NCI-H2196 (cell line): Measurements from ENCODE around the gene ACADVL.

Experiments
- DNase-seq: peaks from one replicate; lab custom pipeline; 2025; ENCODE audit not compliant: unreplicated experiment; lab: John Stamatoyannopoulos, UW

Gene ACADVL

GRCh38 chr17:7191069-7191468 is 28.7 kb upstream of the ACADVL start:
- no peak for DNase-seq

DNA sequence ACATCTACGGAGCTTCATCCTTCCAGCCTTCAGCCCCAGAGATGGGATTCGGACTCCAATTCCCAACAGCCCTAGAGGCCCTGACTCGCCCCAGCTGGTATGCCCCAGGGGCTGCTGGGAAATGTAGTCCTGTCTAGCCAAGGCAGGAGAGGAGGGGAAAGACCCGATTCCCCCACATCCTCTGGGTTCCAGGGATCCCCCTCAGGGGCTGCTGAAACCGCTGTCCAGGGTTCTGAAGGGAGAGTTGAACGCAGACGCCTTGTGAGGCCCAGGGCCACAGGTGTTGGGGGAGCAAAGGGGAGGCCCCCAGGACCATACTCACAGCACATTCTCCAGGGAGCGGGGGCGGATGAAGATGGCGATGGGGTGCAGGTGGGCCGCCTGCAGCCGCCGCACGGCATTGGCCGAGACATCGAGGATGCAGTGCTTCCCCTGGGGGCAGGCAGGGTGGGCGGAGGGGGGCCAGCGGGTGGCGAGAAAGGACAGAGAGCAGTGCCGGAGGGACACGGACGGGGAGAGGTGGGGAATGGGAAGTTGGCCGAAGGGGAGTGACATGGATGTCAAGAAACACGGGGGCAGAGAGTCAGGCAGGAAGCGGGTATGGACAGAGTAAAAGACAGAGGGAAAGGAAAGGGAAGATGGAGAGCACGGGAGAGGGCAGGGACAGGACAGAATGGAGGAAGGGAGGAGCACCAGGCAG is 28.0 kb upstream of the ACADVL start:
- peak; percentile 1 for DNase-seq

GRCh38 chr17:7192271-7192937 is 27.3 kb upstream of the ACADVL start:
- DNase-seq, result no peak

DNA sequence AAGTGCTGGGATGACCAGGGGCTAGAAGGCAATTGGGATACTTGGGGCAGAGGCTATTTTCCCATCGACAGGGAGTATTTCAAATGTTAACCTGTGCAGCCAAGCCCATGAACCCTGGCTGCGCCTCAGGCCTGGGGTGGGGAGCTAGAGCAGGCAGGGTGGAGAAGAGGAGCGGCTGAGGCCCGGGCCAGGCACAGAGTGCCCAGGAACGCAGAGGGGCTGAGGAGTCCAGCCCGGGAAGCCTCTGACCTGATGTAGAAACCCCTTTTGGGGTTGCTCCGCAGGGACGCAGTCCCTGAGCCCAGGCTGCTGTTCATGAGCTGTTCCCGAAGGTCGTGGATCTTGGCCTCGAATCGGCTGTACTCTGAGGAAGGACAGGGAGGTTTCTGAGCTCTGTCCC is 23.8 kb upstream of the ACADVL start:
- DNase-seq, result no peak

GRCh38 chr17:7196651-7197401 is 22.9 kb upstream of the ACADVL start:
- no peak for DNase-seq

- no peak for DNase-seq
Observed at GRCh38 chr17:7203391-7203790, 16.3 kb upstream of the ACADVL start.

DNA sequence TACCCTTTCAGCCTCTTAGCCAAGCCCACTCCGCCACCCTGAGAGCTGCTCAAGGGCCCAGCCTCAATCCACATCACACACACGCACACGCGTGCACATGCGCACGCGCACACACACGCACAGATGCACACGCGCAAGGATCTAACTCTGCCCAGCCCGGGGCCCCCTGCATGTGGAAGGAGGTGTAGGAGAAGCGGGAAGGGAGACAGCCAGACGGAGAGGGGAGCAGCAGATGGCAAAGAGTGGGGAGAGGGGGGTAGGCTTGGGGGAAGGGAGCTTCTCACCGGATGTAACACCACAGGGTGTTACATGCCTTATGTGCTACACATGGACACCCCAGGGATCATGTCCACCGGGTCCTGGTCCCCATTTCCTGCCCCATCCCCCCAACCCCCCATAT is 15.4 kb upstream of the ACADVL start:
- no peak for DNase-seq

DNA sequence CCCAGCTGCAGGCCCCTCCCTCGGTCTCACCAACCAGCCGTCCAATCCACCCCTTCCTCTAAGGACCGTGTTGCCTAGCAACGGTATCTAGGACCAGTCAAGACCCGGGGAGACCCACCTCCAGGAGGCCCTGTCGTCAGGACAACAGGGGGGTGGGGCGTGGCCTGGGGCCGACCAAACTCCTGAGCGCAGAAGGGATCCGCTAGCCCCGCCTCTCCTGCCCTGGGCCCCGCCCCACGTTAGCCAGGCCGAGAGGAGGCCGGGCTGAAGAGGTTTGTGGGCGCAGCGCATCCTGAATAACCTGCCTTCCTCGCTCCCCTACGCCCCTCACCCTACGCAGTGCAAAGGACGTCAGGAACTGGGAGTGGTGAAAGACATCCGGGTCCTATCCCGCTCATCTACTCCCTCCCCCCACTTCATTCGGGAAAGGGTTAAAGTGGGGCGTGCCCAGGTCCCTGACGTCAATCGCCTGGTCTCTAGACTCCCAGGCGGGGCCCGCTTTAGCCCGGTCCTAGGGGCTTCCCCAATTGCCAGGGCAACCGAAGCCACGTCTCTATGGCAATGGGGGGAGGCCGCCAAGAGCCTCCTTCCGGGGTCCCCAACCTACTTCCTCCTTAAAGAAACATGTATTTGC is 14.8 kb upstream of the ACADVL start:
- peak; percentile 81 for DNase-seq

DNA sequence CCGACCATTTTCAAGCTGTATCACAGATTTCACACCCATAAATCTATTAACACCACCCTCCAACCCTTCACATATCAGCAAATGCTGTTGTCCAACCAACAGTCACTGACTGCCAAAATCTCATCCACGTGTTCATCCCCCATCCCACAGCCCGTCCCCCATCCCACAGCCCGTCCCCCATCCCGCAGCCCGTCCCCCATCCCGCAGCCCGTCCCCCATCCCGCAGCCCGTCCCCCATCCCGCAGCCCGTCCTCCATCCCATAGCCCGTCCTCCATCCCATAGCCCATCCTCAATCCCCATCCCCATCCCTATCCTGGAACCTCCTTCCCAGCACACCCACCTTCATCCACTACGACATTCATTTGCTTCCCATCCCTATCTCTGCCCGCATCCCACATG is 14.2 kb upstream of the ACADVL start:
- DNase-seq, result no peak

DNA sequence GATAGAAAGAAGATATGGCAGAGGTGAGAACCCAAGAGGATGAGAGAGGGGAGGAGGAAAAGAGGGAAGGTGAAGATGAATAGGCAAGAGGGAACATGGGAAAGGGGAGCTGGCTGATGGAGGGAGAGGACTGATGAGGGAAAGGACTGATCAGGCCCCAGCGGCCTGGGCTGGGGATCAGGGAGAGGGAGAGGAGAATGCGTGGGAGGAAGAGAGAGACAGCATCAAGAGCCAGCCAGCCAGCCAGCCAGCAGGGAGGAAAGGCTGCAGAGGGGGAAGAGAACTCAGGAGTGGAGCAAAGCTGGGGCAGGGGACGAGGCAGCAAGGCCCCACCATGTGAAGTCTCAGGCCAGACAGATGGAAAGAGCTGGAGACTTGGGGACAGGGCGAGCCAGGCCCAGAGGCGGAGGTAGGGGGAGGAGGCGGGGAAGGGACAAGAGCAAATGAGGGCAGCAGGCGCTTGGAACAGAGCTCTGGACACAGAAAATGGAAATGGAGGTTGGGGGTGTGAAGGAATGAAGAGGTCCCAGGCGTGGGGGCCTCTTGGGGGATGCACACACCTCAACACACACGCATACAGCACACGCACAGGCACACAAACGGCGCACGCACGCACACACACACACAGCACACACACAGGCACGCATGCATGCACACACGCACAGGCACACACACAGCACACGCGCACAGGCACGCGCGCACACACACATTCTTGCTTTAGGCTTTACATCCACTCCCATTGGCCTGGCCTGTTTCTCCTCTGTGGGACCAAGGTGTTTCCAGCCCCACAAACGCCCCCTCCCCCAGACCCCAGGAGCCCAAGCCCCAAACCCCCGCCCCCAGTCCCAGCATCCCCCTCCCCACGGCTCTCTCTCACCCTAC is 12.4 kb upstream of the ACADVL start:
- DNase-seq, result no peak

DNA sequence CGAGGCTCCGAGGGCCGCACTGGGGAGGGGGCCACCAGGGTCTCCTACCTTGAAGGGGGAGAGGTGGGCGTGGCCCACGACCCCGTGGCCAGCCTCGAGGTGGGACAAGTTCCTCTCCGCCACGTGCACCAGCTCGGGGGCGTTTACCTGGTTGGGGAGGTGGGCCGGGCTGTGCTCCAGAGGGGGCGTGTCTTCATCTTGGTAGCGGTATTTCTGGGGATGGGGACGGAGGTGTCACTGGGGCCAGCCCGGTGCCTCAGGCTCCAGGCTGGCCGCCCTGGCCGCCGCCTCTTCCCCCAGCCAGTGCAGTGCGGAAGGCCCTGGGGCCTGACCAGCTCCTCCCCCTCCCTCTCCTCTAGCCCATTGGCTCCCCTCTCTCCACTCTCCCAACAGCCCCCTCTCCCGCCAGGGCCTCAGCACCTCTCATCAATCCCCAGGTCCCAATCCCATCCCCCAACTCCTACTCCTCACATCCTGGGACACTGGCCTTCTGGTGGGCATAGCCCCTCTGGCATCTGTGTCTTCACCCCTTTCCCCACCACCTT is 11.6 kb upstream of the ACADVL start:
- no peak for DNase-seq

DNA sequence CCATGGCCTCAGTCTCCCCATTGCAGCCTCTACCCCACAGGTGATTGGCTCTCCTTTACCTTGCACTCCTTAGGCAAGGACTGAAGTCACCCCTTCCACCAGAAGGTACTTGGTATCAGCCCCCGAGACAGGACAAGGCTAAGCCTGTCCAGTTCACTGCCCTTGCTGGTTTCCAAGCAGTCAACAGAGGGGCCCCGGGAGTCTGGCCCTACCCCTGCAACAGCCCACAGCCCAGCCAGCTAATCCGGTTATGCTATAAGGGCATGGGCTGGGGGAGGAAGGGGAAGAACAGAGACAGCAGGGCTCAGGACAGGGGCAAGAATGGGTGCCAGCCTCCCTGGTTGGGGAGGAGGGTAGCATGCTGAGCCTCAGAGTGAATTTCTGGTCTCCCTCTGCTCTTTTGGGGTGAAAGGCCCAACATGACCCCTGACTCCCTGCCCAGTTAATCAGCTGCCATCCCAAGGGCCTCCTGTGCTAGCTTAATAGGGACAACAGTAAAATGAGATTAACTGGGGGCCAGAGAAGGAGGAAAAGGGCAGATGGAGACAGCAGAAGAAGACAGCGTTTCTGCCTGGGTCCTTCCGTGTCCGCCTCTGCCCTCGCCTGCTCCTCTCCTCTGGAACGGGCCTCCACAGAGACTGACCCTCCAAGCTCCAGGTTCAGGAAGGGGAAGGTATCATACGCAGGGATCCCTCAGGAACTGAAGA is 10.8 kb upstream of the ACADVL start:
- no peak for DNase-seq

- no peak for DNase-seq
Observed at GRCh38 chr17:7211491-7212273, 8.1 kb upstream of the ACADVL start.

DNA sequence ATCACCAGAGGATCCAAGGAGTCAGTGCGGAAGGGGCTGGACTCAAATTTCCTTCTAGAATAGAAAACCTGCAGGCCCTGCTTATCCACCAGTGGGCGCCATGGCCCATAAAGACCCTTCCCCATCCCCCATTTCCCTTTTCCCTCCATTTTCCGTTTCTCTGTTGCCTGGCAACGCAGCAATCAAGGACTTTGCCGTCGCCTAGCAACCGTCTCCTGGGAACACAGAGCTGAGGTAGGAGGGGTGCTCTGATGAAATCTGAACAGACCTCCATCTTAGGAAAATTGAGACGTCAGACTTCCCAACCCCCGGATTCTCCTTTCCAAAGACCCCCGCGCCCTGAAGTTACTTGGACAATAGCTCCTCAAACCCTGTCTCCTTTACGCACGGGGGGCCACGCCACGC is 5.8 kb upstream of the ACADVL start:
- peak; percentile 85 for DNase-seq

- DNase-seq, result peak; percentile 94
Observed at GRCh38 chr17:7214300-7215135, 5.2 kb upstream of the ACADVL start.

- DNase-seq, result no peak
Observed at GRCh38 chr17:7215136-7215638, 4.6 kb upstream of the ACADVL start.

DNA sequence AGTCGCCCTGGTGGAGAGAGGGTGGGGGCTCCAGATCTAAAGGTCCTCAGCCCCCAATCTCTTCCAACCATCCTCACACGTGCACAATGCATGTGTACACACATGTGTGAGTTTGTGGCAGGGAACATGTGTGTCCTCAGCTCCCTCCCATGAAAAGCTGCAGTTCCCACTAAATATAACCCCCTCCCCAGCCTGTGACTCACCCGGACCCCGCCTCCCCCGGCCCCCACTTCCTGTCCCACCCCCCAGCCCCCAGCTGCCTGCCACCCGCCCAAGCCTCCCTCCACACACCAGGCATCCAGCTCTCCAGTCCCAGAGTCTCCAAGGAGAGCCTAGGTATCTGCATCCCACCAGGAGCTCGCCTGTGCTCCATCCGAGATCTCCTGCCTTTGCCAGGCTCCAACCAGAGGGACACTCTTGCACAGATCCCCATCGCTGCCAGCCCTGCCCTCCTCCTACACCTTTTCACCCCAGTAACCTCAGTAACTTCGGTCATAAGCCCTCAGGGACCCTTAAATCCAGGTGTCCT is 4.0 kb upstream of the ACADVL start:
- DNase-seq, result no peak
